GM11168 (cell line): ENCODE measurements around the gene DCC.

Experiments used
- in situ Hi-C: fragments of 300-500 bp; cut with MboI; formaldehyde crosslinking; loops from one replicate; pipeline ENCODE4 v1.12.0; 2022; ENCODE audit warnings: low sequenced_read_pairs; ENCODE audit not compliant: unreplicated experiment

Gene DCC

DNA sequence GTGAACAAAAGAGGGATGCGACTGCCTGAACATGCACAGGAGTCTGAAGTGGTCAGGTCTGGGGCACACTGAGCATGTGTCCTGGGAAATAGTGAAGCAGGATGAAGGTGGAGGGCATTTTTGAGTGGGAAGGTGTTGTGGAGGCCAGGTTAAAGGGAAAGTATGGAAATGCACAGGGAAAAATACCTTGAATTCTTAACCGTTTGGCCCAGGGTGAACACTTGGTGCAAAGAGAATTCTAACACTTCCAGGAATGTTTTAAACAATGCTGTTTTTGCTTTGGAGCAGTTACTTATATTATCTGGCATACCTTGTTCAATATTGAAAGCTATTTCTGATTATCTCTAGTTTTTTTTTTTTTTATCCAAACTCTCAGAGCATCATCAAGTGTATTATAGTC, 623.5 kb downstream of the DCC start:
- in situ Hi-C loops: no loop called here

GRCh38 chr18:52970686-52971085, 630.7 kb downstream of the DCC start:
- in situ Hi-C loops: no loop called here

DNA sequence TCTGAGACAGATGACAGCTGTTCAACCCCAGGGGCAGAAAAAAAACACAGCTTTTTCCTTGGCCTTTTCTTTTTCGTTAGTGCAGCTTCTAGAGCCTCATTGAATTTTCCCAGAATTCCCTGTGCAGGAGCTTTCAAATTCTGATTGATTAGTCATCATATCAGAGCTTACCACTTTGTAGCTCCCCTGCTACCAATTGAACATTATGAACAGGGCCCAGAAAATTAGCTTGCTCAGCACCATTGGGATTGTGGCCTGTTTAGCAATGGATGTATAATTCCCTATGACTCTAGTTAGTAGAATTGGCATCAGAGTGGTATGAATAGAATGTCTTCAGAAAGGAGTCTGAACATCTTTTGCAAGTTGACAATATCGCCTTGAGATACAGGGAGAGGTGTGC, 631.1 kb downstream of the DCC start:
- in situ Hi-C loops: no loop called here

DNA sequence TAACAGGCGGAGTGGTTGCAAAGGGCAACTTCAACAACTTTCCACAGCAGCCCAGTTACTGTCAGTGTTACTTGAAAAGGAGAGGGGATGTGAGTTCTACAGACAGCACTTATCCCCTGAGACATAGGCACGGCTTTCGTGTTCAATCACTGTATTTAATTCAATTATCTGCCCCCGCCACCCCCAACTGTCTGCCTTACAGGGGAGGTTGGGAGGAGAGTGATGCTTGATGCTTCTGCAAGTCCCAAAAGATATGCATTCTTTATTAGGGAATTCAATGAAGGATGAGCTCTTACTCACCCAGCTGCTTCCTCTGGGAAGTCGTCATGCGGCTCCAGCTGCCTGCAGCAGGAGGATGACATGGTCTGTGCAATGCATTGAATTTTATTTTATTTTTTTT, 639.9 kb downstream of the DCC start:
- in situ Hi-C loops: no loop called here

DNA sequence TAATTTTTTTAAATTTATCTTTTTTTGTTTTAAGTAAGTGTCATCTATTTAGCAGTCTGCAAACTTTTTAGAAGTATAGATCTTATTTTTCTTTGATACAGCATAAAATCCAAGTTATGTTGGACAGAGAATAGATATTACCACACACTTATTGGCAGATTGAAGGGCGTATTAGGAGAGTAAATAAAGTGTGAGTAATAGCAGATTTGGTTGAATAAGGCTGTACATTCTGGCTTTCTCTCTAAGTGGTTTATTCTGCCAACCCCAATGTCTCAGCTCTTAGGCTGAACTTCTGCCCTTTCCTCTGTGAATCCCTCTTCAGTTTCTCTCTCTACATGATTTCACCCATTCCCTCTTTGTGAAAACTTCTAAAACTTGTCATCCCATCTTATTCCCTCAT, 651.2 kb downstream of the DCC start:
- in situ Hi-C loops: no loop called here

GRCh38 chr18:52992041-52992440, 652.0 kb downstream of the DCC start:
- in situ Hi-C loops: no loop called here

- in situ Hi-C loops: no loop called here
These were observed 655.9 kb downstream of the DCC start for GRCh38 chr18:52995875-52996274.

DNA sequence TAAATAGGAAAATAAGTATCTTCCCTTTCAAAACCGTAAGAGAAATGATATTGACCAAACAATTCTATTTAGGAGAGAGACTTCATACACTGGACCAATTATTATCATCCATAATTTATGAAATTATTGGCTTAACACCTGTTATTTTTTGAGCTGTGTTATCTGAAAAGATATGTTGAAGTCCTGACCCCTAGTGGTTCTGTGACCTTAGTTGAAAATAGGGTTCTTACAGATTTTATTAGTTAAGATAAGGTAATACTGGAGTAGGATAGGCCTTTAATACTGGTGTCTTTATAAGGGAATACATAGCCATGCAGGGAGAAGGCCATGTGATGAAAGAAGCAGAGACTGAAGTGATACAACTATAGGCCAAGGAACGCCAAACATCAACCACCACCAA, 659.6 kb downstream of the DCC start:
- in situ Hi-C loops: no loop called here

DNA sequence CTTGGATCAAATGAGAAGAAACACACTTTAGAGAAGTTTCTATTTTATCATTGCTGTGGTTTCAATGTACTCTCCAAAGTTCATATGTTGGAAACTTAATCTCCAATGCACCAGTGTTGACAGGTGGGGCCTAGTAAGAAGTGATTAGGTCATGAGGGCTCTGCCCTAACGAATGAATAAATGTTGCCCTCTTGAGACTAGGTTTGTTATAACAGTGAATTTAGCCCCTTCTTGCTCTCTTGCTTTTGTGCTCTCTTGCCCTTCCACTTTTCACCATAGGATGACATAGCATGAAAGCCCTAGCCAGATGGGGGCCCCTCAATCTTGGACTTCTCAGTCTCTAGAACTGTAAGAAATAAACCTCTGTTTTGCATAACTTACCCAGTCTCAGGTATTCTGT, 664.8 kb downstream of the DCC start:
- in situ Hi-C loops: no loop called here

- in situ Hi-C loops: no loop called here
These were observed 678.8 kb downstream of the DCC start for GRCh38 chr18:53018791-53019190.

DNA sequence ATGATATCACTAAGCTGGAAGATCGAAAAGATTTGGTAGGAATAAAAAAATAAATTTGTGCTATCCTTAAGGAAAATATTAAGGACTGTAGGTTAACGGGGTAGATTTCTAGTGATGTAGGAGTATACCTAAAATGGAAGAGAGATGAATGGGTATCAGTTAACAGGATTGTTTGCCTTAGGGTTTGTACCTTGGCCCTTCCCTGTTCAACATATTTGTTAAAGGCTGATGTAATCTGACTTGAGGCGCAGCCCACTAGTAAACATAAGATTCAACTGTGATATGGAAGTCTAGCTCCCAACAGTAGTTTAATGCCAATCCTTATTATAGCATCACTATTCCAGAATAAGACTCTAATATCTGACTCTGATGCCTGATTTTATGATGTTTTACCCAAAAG, 685.2 kb downstream of the DCC start:
- in situ Hi-C loops: no loop called here

- in situ Hi-C loops: no loop called here
These were observed 688.6 kb downstream of the DCC start for GRCh38 chr18:53028565-53028964.

GRCh38 chr18:53033128-53033527, 693.1 kb downstream of the DCC start:
- in situ Hi-C loops: no loop called here

GRCh38 chr18:53038608-53039007, 698.6 kb downstream of the DCC start:
- in situ Hi-C loops: no loop called here

- in situ Hi-C loops: no loop called here
These were observed 700.3 kb downstream of the DCC start for GRCh38 chr18:53040286-53040685.

GRCh38 chr18:53056064-53056463, 716.1 kb downstream of the DCC start:
- in situ Hi-C loops: no loop called here

DNA sequence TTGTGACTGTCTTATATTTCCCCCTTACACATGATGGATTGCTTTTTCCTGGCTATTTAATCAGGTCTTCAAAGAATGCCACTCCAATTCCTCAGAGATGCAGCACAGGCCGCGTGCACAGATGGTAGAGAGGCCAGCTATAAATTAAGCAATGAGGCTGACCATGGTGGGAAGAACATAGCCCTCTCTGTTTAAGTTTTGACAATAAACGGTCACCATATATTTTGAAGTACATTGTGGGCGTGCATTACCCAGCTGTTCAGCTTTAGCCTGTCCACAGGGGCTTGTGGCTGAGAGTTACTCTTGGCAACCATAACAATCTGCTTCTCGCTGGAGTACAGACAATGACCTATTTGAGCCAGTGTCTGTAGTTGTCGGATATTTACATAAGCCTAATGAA, 730.8 kb downstream of the DCC start:
- in situ Hi-C loops: no loop called here

DNA sequence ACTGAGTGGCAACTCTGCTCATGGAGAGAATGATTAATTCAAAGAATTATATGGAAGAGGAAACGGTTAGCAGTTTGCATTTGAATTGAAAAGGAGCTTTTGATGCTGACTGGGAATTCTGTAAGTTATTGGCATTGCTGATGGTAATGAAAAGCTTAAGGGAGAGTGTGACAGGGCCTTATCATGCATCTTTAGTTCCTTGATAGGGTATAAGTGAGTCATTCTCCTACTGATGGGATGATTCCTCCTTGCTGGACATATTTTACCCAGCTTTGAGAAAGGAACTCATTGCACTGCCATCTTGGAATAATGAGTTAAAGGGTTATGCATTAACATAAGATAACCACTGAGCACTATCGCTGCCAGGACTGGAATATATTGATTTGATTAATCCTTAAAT, 740.7 kb downstream of the DCC start:
- in situ Hi-C loops: no loop called here

DNA sequence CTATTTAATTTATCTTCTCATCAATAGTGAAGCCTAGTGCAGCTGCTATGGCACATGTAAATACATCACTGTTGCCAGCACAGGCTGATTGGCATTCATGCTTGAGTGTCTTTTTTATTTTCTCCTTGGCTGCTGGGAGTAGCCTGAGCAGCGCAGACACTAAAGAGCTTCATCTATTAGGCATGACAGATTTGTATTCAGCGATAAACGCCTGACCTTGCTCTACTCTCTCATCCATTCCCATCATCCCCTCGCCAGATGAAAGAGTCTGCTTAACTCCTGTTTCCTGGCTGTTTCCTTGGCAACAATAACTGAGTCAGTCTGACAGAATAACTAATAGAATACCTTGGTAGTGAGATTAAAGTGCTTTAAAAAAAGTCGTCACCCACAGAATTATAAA, 753.6 kb downstream of the DCC start:
- in situ Hi-C loops: no loop called here

DNA sequence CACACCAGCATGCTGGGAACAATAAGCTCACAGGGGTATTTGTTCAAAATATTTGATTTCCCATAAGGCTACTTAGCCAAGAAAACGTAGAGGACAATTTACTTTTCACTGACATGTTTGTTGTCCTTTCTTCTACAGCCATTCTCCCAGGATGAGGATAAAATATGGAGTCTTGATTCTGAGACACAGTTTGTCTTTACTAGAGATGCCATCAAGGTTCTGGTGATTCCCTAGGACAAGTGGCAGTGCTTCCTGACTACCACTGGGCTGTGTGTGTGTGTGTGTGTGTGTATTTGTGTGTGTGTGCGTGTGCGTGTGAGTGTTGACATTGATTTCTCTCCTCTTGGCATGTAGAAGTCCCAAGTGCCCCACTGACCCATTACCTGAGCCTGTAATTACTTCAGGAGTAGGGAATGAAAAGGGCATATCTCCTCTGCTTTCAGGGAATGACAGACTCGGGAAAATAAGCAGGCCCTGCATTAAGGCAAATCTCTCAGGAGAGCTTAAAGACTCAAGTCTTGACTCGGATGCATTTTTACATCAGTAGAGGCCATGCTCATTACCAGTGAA, 761.6 kb downstream of the DCC start:
- in situ Hi-C loops: no loop called here

GRCh38 chr18:53114441-53114840, 774.4 kb downstream of the DCC start:
- in situ Hi-C loops: no loop called here

GRCh38 chr18:53115876-53116585, 776.0 kb downstream of the DCC start:
- in situ Hi-C loops: no loop called here
